Left ventricle myocardium inferior (tissue), 1 donor: ENCODE data around the gene WDR90. TPM values are rescaled to one million over a fixed set of nuclear protein-coding genes. Genes with fewer than 3 reads are reported as not detected.

Experiments
- DNase-seq: peaks from one replicate; pipeline ENCODE4 v3.0.0-alpha.2; 2020
- H3K27ac ChIP-seq: fragments of 200-600 bp; replicated peaks from 2 replicates; pipeline ENCODE4 v1.8.0; 2021
- H3K27me3 ChIP-seq: fragments of 200-600 bp; 2 replicates; pipeline ENCODE4 v1.8.0; 2021; ENCODE audit warnings: low read depth
- H3K36me3 ChIP-seq: fragments of 200-600 bp; 2 replicates; pipeline ENCODE4 v1.8.0; 2021
- H3K4me1 ChIP-seq: fragments of 200-600 bp; 2 replicates; pipeline ENCODE4 v1.8.0; 2021
- H3K4me3 ChIP-seq: fragments of 200-600 bp; 2 replicates; pipeline ENCODE4 v1.8.0; 2021; ENCODE audit warnings: mild to moderate bottlenecking, moderate library complexity
- H3K9me3 ChIP-seq: fragments of 200-600 bp; replicated peaks from 2 replicates; pipeline ENCODE4 v1.8.0; 2021
- intact Hi-C: fragments of 100-400 bp; cut with micrococcal nuclease; formaldehyde crosslinking; loops from one replicate; pipeline ENCODE4 v1.11.0; 2022
- total RNA-seq: library from RNA; stranded (reverse); fragmentation: NEBNext Ultra II Directional; extraction: Animal tissue kit (Norgen Biotek cat#: 25700); gene quantifications from one replicate; pipeline ENCODE4 v1.2.1, GENCODE V29; 2021
- TF ChIP-seq, protein P1 (sequence below): fragments of 200-600 bp; IDR thresholded peaks from 2 replicates; pipeline ENCODE4 v1.8.0; 2021; ENCODE audit warnings: antibody characterized with exemption, mild to moderate bottlenecking, borderline replicate concordance
- donor health status: DM: no; HTN: yes; CAD: no; lungs with severe emphysema.

The WDR90 gene
- total RNA-seq, 1 donor from 2014 or later, result 9.2 TPM

DNA sequence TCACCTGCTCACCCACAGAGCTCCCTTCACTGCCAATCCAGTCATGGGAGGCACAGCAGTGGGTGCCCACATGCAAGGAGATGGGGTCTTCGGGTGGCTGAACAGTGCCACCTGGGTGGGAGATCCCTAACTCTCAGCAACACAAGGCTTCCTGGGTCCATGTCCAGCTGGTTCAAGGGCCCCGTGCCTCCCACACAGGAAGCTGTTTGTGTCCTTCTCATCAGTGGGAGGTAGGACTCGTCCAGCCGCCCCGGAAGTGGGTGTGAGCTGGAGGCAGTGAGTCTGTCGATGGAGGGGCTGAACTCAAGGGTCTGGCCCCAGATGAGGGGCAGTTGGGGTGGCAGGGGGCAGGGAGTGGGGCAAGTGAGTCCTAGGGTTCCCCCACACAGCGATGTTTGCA, 54.9 kb downstream of the WDR90 start:
- no peaks in the 10 kb centered on the region for H3K9me3 ChIP-seq
- H3K4me1 ChIP-seq, result peaks cover 15% of the 10 kb centered on the region
- no peak overlapping the region for H3K4me3 ChIP-seq
- DNase-seq, result no peak
- no peak overlapping the region for H3K27ac ChIP-seq
- H3K27me3 ChIP-seq, result peaks cover 98% of the 10 kb centered on the region
- H3K36me3 ChIP-seq, result no peaks in the 10 kb centered on the region
- intact Hi-C loops, result no loop called here
- TF ChIP-seq, protein P1, sequence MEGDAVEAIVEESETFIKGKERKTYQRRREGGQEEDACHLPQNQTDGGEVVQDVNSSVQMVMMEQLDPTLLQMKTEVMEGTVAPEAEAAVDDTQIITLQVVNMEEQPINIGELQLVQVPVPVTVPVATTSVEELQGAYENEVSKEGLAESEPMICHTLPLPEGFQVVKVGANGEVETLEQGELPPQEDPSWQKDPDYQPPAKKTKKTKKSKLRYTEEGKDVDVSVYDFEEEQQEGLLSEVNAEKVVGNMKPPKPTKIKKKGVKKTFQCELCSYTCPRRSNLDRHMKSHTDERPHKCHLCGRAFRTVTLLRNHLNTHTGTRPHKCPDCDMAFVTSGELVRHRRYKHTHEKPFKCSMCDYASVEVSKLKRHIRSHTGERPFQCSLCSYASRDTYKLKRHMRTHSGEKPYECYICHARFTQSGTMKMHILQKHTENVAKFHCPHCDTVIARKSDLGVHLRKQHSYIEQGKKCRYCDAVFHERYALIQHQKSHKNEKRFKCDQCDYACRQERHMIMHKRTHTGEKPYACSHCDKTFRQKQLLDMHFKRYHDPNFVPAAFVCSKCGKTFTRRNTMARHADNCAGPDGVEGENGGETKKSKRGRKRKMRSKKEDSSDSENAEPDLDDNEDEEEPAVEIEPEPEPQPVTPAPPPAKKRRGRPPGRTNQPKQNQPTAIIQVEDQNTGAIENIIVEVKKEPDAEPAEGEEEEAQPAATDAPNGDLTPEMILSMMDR, result no peak

DNA sequence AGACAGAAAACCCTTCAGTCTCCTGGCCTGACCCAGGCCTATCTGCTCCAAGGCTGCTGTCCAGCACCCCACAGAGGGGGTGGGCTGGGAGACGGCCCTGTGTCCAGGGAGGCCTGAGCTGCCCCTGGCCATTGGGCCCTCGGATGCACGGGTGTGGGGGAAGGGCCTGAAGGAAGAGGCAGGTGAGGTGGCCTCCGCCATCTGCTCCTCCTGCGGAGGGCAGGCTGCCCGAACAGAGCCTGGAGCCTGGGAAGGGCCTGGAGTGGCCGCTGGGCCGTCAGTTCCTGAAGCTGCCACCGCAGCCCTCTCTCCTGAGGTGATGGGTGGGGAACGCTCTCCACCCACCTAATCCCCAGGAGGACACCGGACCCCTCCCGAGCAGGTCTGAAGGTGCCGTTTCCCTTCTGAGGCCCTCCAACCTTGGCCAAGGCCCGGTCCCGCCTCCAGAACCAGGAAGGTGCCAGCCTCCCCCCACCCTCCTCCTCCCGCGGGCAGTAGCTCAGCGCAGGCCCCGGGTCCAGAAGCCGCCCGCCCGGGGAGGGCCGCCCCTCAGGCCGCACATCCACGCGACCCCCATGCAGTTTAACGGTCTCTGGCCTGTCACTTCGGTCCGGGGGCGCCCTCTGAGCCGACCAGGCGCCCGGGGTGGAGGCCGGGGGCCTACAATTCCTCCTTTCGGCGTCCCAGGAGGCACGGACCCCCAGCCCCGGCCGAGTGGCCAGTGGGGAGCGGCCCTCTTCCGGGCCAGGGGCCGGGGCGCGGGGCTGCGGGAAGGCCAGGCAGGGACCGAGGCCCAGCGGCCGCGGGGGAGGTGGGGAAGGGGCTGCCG, 55.6 kb downstream of the WDR90 start:
- TF ChIP-seq, protein P1, result no peak
- no peak for DNase-seq
- peaks cover 98% of the 10 kb centered on the region for H3K27me3 ChIP-seq
- no peak overlapping the region for H3K27ac ChIP-seq
- no peaks in the 10 kb centered on the region for H3K36me3 ChIP-seq
- intact Hi-C loops, result no loop called here
- H3K9me3 ChIP-seq, result no peaks in the 10 kb centered on the region
- H3K4me1 ChIP-seq, result peaks cover 17% of the 10 kb centered on the region
- H3K4me3 ChIP-seq, result no peak overlapping the region

DNA sequence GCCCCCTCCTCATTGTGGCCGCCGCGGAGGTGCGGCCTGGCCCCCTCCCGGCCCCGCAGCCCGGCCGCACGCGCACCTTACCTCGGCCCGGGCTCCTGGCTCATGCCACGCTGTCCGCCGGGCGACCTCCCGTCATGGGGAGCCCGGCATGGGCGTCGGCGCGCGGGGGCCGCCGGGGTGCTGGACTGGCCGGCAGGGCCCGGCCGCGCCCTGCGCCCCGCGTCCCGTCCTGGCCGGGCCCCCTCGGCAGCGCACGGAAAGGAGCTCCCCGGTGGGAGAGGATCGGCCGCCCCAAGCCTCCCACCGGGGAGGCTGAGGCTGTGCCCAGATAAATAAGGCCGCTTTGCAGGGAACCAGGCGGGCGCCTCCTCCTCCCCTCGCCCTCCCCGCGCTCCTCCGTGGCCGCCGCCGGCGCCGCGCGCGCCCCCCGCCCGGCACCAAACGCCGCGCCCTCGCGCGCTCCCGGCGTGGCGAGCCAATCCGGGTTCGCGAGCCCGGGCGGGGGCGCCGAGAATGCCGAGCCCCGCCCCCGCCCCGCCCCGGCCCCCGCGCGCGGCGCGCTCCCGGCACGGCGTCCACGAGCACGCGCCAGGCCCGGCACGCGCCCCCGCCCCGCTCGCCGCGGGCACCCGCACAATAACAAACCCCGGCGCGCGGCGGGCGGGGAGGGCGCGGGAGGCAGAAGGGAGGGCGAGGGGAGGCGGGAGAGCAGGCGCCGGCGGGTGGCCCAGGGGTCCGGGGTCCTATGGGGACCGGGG, 56.4 kb downstream of the WDR90 start, which contains the start of gene FBXL16:
Gene FBXL16 (minus strand): TSS at position 371 of the 758 bp plus-strand sequence. CDS start 8,396 bp downstream, outside the sequence.
- no peak for DNase-seq
- H3K27me3 ChIP-seq, result peaks cover 98% of the 10 kb centered on the region
- H3K4me3 ChIP-seq, result peak within 1 kb of the TSS; percentile 29
- H3K9me3 ChIP-seq, result no peaks in the 10 kb centered on the region
- H3K4me1 ChIP-seq, result peaks cover 18% of the 10 kb centered on the region
- TF ChIP-seq, protein P1, result no peak
- H3K27ac ChIP-seq, result no peak within 1 kb of the TSS
- no peaks in the 10 kb centered on the region for H3K36me3 ChIP-seq
- intact Hi-C loops, result no loop called here

DNA sequence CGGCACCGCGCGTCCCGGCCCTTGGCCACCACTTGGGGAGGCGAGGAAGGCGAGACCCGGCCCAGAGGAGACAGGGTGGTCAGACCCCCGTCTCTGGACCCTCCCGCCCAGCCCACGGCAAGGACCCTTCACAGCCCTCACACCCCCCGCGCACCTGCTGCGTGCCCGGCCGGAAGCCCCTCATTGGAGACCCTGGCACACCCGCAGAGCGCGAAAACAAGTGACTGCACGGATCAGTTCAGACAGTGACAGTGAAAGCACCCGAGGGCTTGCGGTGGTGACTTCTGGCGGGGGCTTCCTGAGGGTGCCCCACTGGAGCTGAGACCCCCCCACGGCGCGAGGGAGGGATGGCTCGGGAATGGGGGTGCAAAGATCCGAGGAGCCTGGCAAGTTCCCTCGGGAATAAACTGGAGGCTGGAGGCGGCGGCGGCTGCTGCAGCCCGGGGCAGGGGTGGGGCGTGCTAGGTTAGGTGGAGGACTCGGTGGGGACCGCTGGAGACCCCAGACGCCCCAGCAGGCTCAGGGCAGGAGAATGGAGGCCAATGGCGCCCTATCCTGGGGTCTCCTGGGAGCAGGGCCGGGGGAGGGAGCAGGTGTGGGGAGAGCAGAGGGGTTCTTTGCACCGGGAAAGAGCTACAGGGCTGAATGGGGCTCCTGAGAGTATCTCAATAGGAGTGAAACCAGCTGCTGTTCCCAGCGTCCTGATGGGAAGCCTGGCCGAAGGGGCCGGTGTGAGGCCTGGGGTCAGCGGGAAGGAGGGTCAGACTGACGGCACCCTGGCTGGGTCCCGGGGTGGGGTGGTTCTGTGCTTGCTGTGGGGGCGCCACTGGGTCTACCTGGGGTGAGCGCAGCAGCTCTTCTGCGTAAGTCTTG, 57.3 kb downstream of the WDR90 start:
- H3K4me1 ChIP-seq, result peaks cover 13% of the 10 kb centered on the region
- peaks cover 98% of the 10 kb centered on the region for H3K27me3 ChIP-seq
- no peak for DNase-seq
- no peaks in the 10 kb centered on the region for H3K36me3 ChIP-seq
- no peak overlapping the region for H3K27ac ChIP-seq
- H3K9me3 ChIP-seq, result no peaks in the 10 kb centered on the region
- TF ChIP-seq, protein P1, result no peak
- intact Hi-C loops, result no loop called here
- peak overlapping the region; percentile 21 for H3K4me3 ChIP-seq

DNA sequence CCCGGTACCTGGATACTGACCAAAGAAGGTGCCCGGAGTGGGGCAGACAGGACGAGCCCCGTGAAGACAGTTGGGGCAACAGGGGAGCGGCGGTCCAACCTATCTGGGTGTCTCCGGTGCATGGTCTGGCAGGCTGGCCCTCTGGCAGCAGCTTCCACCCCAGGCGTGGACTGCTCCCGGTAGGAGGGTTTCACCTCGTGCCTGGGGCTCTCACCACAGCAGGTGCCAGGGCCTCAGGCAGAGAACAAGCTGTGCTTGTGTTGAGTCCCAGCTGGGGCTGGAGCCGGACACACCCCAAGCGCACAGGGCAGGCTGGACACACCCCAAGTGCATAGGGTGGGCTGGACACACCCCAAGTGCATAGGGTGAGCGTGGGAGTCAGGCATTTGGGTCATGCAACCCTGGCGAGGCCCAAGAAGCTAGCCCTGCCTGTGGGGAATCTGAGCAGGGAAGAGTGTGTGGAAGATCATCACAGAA, 57.9 kb downstream of the WDR90 start:
- H3K4me3 ChIP-seq, result no peak overlapping the region
- no peaks in the 10 kb centered on the region for H3K36me3 ChIP-seq
- DNase-seq, result no peak
- intact Hi-C loops, result no loop called here
- peaks cover 94% of the 10 kb centered on the region for H3K27me3 ChIP-seq
- no peak overlapping the region for H3K27ac ChIP-seq
- TF ChIP-seq, protein P1, result no peak
- H3K4me1 ChIP-seq, result peaks cover 13% of the 10 kb centered on the region
- no peaks in the 10 kb centered on the region for H3K9me3 ChIP-seq
